ENCODE measurements around the gene PIGH. TPM values are rescaled to one million over a fixed set of nuclear protein-coding genes. Genes with fewer than 3 reads are reported as not detected.

Gene PIGH
- total RNA-seq, 1 experiment from 2014 or later = 9.4 TPM

DNA sequence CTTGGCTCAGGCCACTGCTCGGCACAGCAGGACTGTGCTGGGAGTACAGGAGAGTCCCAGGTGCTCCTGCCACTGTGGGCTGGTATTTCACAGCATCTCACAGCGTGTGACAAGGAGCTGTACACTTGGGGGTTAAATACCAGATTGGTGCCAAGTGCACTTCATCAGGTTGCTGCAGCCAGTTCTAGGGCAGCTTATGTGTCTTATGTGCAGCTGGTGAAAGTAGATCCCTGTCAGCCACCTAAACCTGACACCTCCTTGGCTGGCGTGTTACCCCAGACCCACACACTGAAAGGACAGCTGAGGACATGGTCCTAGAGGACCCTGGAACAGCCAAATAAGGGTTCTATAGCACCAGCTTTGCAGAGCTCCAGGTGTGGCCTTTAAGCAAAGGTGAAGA, 48.1 kb downstream of the PIGH start:
- Histone ChIP-seq H2BK15ac (ENCODE audit: low read depth, low read length) (no peak overlapping the region), H2BK120ac (ENCODE audit: low read depth, low read length, poor library complexity, severe bottlenecking) (no peak overlapping the region), H3K27ac (ENCODE audit: insufficient read length, low read depth, low read length) (no peak overlapping the region), H2BK5ac (ENCODE audit: insufficient read length, low read length) (no peak overlapping the region), H2BK20ac (ENCODE audit: low read depth, low read length, poor library complexity, severe bottlenecking) (no peak overlapping the region), H3K4me2 (ENCODE audit: insufficient read depth, insufficient read length, low read length) (no peak overlapping the region), H3T11ph (ENCODE audit: low read length) (no peak overlapping the region), H3K27me3 (ENCODE audit: insufficient read depth, low read length) (no peaks in the 10 kb centered on the region), H3K4me1 (ENCODE audit: insufficient read depth, low read length) (no peaks in the 10 kb centered on the region), H3K23ac (ENCODE audit: insufficient read length, low read depth, low read length) (no peak overlapping the region), H4K8ac (replicated peaks; ENCODE audit: insufficient read length, low read depth, low read length) (no peak overlapping the region), H3K79me1 (ENCODE audit: insufficient read depth, low read depth, low read length, poor library complexity, severe bottlenecking) (no peaks in the 10 kb centered on the region), H4K91ac (ENCODE audit: insufficient read length, low read depth, low read length) (no peak overlapping the region), H3K9ac (ENCODE audit: extremely low read depth, insufficient read length, low read length) (no peak overlapping the region), H2AK5ac (ENCODE audit: insufficient read length, low read length) (no peak overlapping the region), H3K23me2 (ENCODE audit: insufficient read length, low read depth, low read length, poor library complexity, severe bottlenecking) (no peaks in the 10 kb centered on the region), H3K18ac (ENCODE audit: insufficient read length, low read depth, low read length) (no peak overlapping the region), H3K79me2 (ENCODE audit: insufficient read depth, low read length) (no peaks in the 10 kb centered on the region), H4K20me1 (ENCODE audit: control insufficient read depth, insufficient read depth, insufficient read length) (no peaks in the 10 kb centered on the region), H2AFZ (ENCODE audit: low read length) (no peak overlapping the region), H3K56ac (ENCODE audit: insufficient read length, low read depth, low read length) (no peak overlapping the region), H3K4ac (ENCODE audit: low read depth, low read length) (no peak overlapping the region), H3K9me3 (ENCODE audit: control insufficient read depth, low read depth, low read length) (no peaks in the 10 kb centered on the region), H2BK12ac (ENCODE audit: insufficient read length, low read depth, low read length) (no peak overlapping the region), H4K5ac (ENCODE audit: insufficient read length, low read depth, low read length) (no peak overlapping the region), H3K14ac (ENCODE audit: insufficient read depth, low read length) (no peak overlapping the region)
- peaks cover 5 to 20% (median 11%) of the 10 kb centered on the region in 3 experiments; a peak in 5 of 7 replicates for H3K36me3 Mint-ChIP-seq (ENCODE audit: insufficient read depth in 1 of 3, low read depth in 3 of 3)
- H3K27ac Mint-ChIP-seq = no peak overlapping the region
- H3K4me3 Mint-ChIP-seq = no peak overlapping the region
- no peaks in the 10 kb centered on the region for H3K27me3 Mint-ChIP-seq (ENCODE audit: low read depth)
- H3K4me1 Mint-ChIP-seq = peaks cover 3% of the 10 kb centered on the region in 2 experiments
- WGBS (ENCODE audit: extremely low coverage, insufficient read length, low lambda C conversion rate) = no CpG with 5 or more reads among the region's 3 CpGs
- no peak for DNase-seq
- TF ChIP-seq, protein P1, sequence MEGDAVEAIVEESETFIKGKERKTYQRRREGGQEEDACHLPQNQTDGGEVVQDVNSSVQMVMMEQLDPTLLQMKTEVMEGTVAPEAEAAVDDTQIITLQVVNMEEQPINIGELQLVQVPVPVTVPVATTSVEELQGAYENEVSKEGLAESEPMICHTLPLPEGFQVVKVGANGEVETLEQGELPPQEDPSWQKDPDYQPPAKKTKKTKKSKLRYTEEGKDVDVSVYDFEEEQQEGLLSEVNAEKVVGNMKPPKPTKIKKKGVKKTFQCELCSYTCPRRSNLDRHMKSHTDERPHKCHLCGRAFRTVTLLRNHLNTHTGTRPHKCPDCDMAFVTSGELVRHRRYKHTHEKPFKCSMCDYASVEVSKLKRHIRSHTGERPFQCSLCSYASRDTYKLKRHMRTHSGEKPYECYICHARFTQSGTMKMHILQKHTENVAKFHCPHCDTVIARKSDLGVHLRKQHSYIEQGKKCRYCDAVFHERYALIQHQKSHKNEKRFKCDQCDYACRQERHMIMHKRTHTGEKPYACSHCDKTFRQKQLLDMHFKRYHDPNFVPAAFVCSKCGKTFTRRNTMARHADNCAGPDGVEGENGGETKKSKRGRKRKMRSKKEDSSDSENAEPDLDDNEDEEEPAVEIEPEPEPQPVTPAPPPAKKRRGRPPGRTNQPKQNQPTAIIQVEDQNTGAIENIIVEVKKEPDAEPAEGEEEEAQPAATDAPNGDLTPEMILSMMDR (conservative IDR thresholded peaks at IDR 0.05) = no peak
- H3K9me3 Mint-ChIP-seq = no peaks in the 10 kb centered on the region
